GM10266 (cell line): ENCODE results near the gene CCDC178.
"Not testable (repeated sequence)": the region's sequence is repeated elsewhere in the genome, so short reads cannot be mapped to it uniquely, and the experiment has no call there.

Experiments used
- DNase-seq: peaks from one replicate; pipeline ENCODE4 v3.0.0; 2012; ENCODE audit errors: extremely low spot score
- CTCF ChIP-seq: IDR thresholded peaks from 2 replicates; pipeline ENCODE4 v1.5.1; 2012; ENCODE audit warnings: mild to moderate bottlenecking, low read depth; ENCODE audit not compliant: control insufficient read depth, insufficient read depth; ENCODE audit errors: missing control alignments

CCDC178 gene

GRCh38 chr18:33355756-33356155, 84.8 kb downstream of the CCDC178 start:
- TF ChIP-seq CTCF, result no peak
- DNase-seq, result no peak

DNA sequence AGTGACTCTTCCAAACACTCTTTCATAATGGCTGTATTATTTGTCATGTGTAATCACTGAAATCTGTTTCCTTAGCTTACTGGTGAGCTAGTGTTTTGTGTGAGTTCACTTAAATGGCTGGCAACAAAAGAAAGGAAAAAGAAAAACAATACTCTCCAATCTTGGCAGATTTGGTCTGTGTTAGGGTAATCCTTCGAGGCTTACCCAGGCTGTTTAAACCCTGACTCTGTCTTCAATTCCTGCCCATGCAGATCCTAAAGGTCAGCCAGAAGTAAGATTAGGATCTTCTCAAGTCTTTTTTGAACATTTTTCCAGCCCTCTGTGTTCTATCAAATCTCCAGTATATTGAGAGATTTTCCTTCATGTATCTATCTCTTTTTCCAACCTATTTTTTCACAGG, 85.3 kb downstream of the CCDC178 start:
- no peak for DNase-seq
- no peak for TF ChIP-seq CTCF

DNA sequence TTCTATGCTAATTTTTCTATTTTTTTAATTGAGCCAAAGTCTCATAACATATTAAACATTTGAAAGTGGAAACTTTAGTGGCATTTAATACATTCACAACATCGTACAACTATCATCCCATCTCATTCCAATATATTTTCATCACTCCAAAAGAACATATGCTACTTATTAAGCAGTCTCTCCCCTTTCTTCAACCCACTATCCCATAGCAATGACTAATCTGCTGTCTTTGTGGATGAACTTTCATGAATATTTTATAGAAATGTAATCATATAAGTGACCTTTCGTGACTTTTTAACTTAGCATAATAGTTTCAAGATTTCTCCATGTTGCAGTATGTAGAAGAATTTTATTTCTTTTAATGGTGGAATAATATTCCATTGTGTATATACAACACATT, 90.3 kb downstream of the CCDC178 start:
- no peak for TF ChIP-seq CTCF
- no peak for DNase-seq

- not testable (repeated sequence) for DNase-seq
Observed at GRCh38 chr18:33339733-33340132, 100.8 kb downstream of the CCDC178 start.

DNA sequence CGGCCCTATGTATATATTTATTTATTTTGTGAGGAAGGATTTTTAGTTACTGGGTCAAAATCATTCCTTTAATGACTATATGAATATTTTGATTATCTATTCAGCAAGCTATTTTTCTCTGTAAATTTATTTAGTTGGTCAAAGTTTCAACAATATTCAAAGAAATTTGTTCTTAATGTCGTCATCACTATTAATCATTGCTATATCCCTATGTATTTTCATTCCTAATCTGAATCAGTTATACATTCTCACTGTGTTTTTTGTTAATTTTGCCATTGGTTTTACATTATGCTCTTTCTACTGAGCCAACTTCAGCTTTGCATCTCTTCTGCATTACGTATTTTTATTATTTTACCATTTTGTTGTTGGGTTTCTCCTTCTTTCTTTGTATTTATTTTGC, 105.7 kb downstream of the CCDC178 start:
- no peak for TF ChIP-seq CTCF
- no peak for DNase-seq

DNA sequence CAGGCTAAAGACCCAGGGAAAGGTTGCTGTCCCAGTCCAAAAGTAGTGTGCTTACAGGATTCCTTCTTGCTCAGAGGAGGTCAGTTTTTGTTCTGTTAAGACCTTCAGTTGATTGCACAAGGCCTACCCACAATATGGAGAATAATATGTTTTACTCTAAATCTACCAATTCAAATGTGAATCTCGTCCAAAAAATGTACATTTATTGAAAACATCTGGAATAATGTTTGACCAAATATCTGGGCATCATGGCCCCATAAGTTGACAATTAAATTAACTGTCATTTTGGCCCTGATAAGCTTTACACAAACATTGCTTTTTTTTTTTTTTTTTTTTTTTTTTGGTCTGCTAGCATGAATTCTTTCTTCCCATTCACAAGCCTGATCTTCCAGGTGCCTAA, 109.8 kb downstream of the CCDC178 start:
- TF ChIP-seq CTCF, result no peak
- no peak for DNase-seq

DNA sequence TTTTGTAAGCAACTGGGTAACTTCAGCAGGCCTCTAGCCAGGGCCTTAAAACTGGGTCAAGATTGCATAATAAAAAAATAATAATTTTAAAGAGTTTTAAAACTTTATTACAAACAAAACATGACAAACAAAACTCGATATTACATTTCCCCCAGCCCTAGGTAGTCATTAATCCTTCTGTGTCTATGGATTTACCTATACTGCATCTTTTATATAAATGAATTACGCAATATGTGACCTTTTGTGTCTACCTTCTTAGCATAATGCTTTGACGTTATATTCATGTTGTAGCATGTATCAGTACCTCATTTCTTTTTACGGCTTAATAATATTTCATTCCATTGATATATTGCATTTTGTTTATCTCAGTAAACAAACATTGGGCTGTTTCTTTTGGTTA, 113.5 kb downstream of the CCDC178 start:
- no peak for DNase-seq
- no peak for TF ChIP-seq CTCF

GRCh38 chr18:33317640-33318039, 122.9 kb downstream of the CCDC178 start:
- TF ChIP-seq CTCF, result no peak
- no peak for DNase-seq
